Measurements from ENCODE around the gene WASF1.
A peak's percentile ranks its signal among the peaks of the same experiment; 100 is the strongest.
"Not testable (repeated sequence)": the region's sequence is repeated elsewhere in the genome, so short reads cannot be mapped to it uniquely, and the experiment has no call there.

WASF1 gene

GRCh38 chr6:110125361-110125760, 54.1 kb downstream of the WASF1 start:
- Mint-ChIP-seq H3K4me1 (peaks cover 6% of the 10 kb centered on the region), H3K36me3 (peaks cover 17% of the 10 kb centered on the region), H3K4me3 (no peak overlapping the region), H3K9me3 (peaks cover 2% of the 10 kb centered on the region), H3K27me3 (no peaks in the 10 kb centered on the region), H3K27ac (no peak overlapping the region)
- no peak for ATAC-seq

GRCh38 chr6:110121655-110122054, 57.8 kb downstream of the WASF1 start:
- not testable (repeated sequence) for H3K27me3 Mint-ChIP-seq, H3K4me3 Mint-ChIP-seq, H3K27ac Mint-ChIP-seq, ATAC-seq
- peaks cover 11% of the 10 kb centered on the region for H3K9me3 Mint-ChIP-seq
- peaks cover 48% of the 10 kb centered on the region for H3K36me3 Mint-ChIP-seq
- H3K4me1 Mint-ChIP-seq, result peaks cover 11% of the 10 kb centered on the region

- Mint-ChIP-seq H3K4me1 (peaks cover 6% of the 10 kb centered on the region), H3K9me3 (peaks cover 14% of the 10 kb centered on the region), H3K27me3 (no peaks in the 10 kb centered on the region), H3K4me3 (no peak overlapping the region), H3K27ac (no peak overlapping the region), H3K36me3 (peaks cover 55% of the 10 kb centered on the region)
- ATAC-seq, result no peak
These were observed 63.2 kb downstream of the WASF1 start for GRCh38 chr6:110116258-110116657.

DNA sequence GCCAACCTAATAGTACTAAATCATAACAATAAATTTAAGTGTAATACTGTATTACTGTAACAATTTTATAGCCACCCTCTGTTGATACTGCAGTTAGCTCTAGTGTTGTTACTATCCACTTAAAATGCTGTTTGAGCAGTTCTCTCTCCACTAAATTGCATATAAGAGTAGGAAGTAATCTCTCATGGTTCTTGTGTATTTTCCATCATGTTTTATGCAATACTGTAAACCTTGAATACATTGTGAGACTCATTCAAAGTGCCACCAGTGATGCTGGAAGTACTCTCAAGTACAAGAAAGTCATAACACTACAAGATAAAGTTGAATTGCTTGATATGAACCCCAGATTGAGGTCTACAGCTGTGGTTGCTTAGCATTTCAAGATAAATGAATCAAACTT, 65.5 kb downstream of the WASF1 start:
- H3K9me3 Mint-ChIP-seq, result peaks cover 8% of the 10 kb centered on the region
- H3K4me1 Mint-ChIP-seq, result no peaks in the 10 kb centered on the region
- no peak overlapping the region for H3K27ac Mint-ChIP-seq
- H3K36me3 Mint-ChIP-seq, result peaks cover 36% of the 10 kb centered on the region
- H3K4me3 Mint-ChIP-seq, result no peak overlapping the region
- no peak for ATAC-seq
- H3K27me3 Mint-ChIP-seq, result no peaks in the 10 kb centered on the region

GRCh38 chr6:110105296-110105695, 74.2 kb downstream of the WASF1 start:
- ATAC-seq, result no peak
- Mint-ChIP-seq H3K27me3 (no peaks in the 10 kb centered on the region), H3K4me3 (no peak overlapping the region), H3K9me3 (no peaks in the 10 kb centered on the region), H3K27ac (no peak overlapping the region), H3K4me1 (peaks cover 11% of the 10 kb centered on the region), H3K36me3 (peaks cover 23% of the 10 kb centered on the region)

DNA sequence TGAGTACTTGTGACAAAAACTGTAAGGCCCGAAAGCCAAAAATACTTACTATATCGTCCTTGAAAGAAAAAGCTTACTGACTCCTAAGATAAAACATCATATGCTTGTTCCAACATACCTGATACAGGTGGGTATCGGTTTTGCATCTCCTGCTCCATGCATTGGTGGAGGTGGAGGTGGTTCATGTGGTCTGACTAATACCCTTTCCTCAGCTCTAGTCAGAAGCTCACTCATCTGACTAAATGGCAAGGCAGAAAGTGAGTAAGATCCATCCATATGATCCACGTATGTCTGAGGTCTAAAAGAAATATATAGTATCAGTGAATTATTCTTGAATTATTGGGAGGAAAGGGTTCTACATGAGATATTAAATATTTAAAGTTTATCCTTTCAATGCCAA, 76.2 kb downstream of the WASF1 start:
- no peaks in the 10 kb centered on the region for H3K27me3 Mint-ChIP-seq
- H3K9me3 Mint-ChIP-seq, result no peaks in the 10 kb centered on the region
- no peak for ATAC-seq
- H3K4me1 Mint-ChIP-seq, result peaks cover 11% of the 10 kb centered on the region
- no peak overlapping the region for H3K4me3 Mint-ChIP-seq
- peaks cover 27% of the 10 kb centered on the region for H3K36me3 Mint-ChIP-seq
- no peak overlapping the region for H3K27ac Mint-ChIP-seq

- no peak overlapping the region for H3K4me3 Mint-ChIP-seq
- no peaks in the 10 kb centered on the region for H3K27me3 Mint-ChIP-seq
- no peak overlapping the region for H3K27ac Mint-ChIP-seq
- H3K36me3 Mint-ChIP-seq, result peaks cover 27% of the 10 kb centered on the region
- H3K9me3 Mint-ChIP-seq, result no peaks in the 10 kb centered on the region
- peaks cover 11% of the 10 kb centered on the region for H3K4me1 Mint-ChIP-seq
- ATAC-seq, result no peak
These were observed 77.1 kb downstream of the WASF1 start for GRCh38 chr6:110102411-110102810.

- Mint-ChIP-seq H3K27me3 (no peaks in the 10 kb centered on the region), H3K9me3 (no peaks in the 10 kb centered on the region), H3K27ac (peak overlapping the region; percentile 7), H3K4me3 (no peak overlapping the region), H3K4me1 (peaks cover 11% of the 10 kb centered on the region), H3K36me3 (peaks cover 26% of the 10 kb centered on the region)
- ATAC-seq, result peak; percentile 73
These were observed 77.6 kb downstream of the WASF1 start for GRCh38 chr6:110101885-110102284.

- no peak for ATAC-seq
- H3K4me3 Mint-ChIP-seq, result no peak overlapping the region
- H3K27me3 Mint-ChIP-seq, result no peaks in the 10 kb centered on the region
- peaks cover 13% of the 10 kb centered on the region for H3K36me3 Mint-ChIP-seq
- no peak overlapping the region for H3K27ac Mint-ChIP-seq
- peaks cover 11% of the 10 kb centered on the region for H3K4me1 Mint-ChIP-seq
- H3K9me3 Mint-ChIP-seq, result no peaks in the 10 kb centered on the region
These were observed 80.9 kb downstream of the WASF1 start for GRCh38 chr6:110098511-110099116.

GRCh38 chr6:110097443-110097842, 82.0 kb downstream of the WASF1 start:
- no peak overlapping the region for H3K27ac Mint-ChIP-seq
- no peaks in the 10 kb centered on the region for H3K9me3 Mint-ChIP-seq
- H3K36me3 Mint-ChIP-seq, result peaks cover 13% of the 10 kb centered on the region
- H3K4me3 Mint-ChIP-seq, result no peak overlapping the region
- peaks cover 11% of the 10 kb centered on the region for H3K4me1 Mint-ChIP-seq
- H3K27me3 Mint-ChIP-seq, result no peaks in the 10 kb centered on the region
- no peak for ATAC-seq

GRCh38 chr6:110095935-110096334, 83.5 kb downstream of the WASF1 start:
- Mint-ChIP-seq H3K27me3 (no peaks in the 10 kb centered on the region), H3K27ac (no peak overlapping the region), H3K9me3 (no peaks in the 10 kb centered on the region), H3K36me3 (peaks cover 4% of the 10 kb centered on the region), H3K4me3 (no peak overlapping the region), H3K4me1 (no peaks in the 10 kb centered on the region)
- no peak for ATAC-seq

GRCh38 chr6:110095101-110095500, 84.4 kb downstream of the WASF1 start:
- no peaks in the 10 kb centered on the region for H3K9me3 Mint-ChIP-seq
- H3K27ac Mint-ChIP-seq, result no peak overlapping the region
- H3K4me3 Mint-ChIP-seq, result no peak overlapping the region
- no peak for ATAC-seq
- no peaks in the 10 kb centered on the region for H3K4me1 Mint-ChIP-seq
- peaks cover 3% of the 10 kb centered on the region for H3K36me3 Mint-ChIP-seq
- H3K27me3 Mint-ChIP-seq, result no peaks in the 10 kb centered on the region

- H3K4me1 Mint-ChIP-seq, result no peaks in the 10 kb centered on the region
- no peaks in the 10 kb centered on the region for H3K27me3 Mint-ChIP-seq
- H3K4me3 Mint-ChIP-seq, result no peak overlapping the region
- no peak for ATAC-seq
- no peak overlapping the region for H3K27ac Mint-ChIP-seq
- H3K36me3 Mint-ChIP-seq, result no peaks in the 10 kb centered on the region
- H3K9me3 Mint-ChIP-seq, result no peaks in the 10 kb centered on the region
These were observed 85.5 kb downstream of the WASF1 start for GRCh38 chr6:110093981-110094380.

GRCh38 chr6:110090876-110091275, 88.6 kb downstream of the WASF1 start:
- Mint-ChIP-seq H3K36me3 (no peaks in the 10 kb centered on the region), H3K27me3 (no peaks in the 10 kb centered on the region), H3K4me1 (no peaks in the 10 kb centered on the region)

GRCh38 chr6:110089323-110089722, 90.1 kb downstream of the WASF1 start:
- H3K27me3 Mint-ChIP-seq, result no peaks in the 10 kb centered on the region
- H3K4me1 Mint-ChIP-seq, result no peaks in the 10 kb centered on the region
- no peak overlapping the region for H3K27ac Mint-ChIP-seq
- no peak for ATAC-seq
- no peaks in the 10 kb centered on the region for H3K9me3 Mint-ChIP-seq
- no peak overlapping the region for H3K4me3 Mint-ChIP-seq
- H3K36me3 Mint-ChIP-seq, result no peaks in the 10 kb centered on the region

More at GRCh38 chr6:110090876-110091275, 88.6 kb downstream of the WASF1 start:
- Mint-ChIP-seq H3K9me3 (no peaks in the 10 kb centered on the region), H3K27ac (no peak overlapping the region), H3K4me3 (no peak overlapping the region)
- ATAC-seq, result no peak

GRCh38 chr6:110085285-110085684, 94.2 kb downstream of the WASF1 start:
- no peak for ATAC-seq
- no peak overlapping the region for H3K27ac Mint-ChIP-seq
- H3K36me3 Mint-ChIP-seq, result no peaks in the 10 kb centered on the region
- H3K27me3 Mint-ChIP-seq, result no peaks in the 10 kb centered on the region
- no peak overlapping the region for H3K4me3 Mint-ChIP-seq
- no peaks in the 10 kb centered on the region for H3K9me3 Mint-ChIP-seq
- H3K4me1 Mint-ChIP-seq, result no peaks in the 10 kb centered on the region
